MV-4-11 (cell line): ENCODE results near the gene MALRD1.

Experiments used
- DNase-seq: peaks from one replicate; lab custom pipeline; 2025; lab: John Stamatoyannopoulos, UW

The MALRD1 gene

GRCh38 chr10:19048489-19048888 lies at the start of gene MALRD1:
TSS of gene MALRD1 (plus strand) at chr10:19048801. CDS start at chr10:19048939, 138 bp downstream.
- no peak for DNase-seq

- DNase-seq, result no peak
These were observed 45.3 kb upstream of the MALRD1 start for GRCh38 chr10:19003341-19003740.

GRCh38 chr10:19012111-19012510 lies 36.5 kb upstream of the MALRD1 start:
- DNase-seq, result no peak

GRCh38 chr10:19014034-19014433 lies 34.6 kb upstream of the MALRD1 start:
- no peak for DNase-seq

- no peak for DNase-seq
These were observed 34.1 kb upstream of the MALRD1 start for GRCh38 chr10:19014498-19014897.

- DNase-seq, result no peak
These were observed 31.3 kb upstream of the MALRD1 start for GRCh38 chr10:19017116-19017890.

- DNase-seq, result no peak
These were observed 27.4 kb upstream of the MALRD1 start for GRCh38 chr10:19021162-19021561.

GRCh38 chr10:19024611-19025010 lies 24.0 kb upstream of the MALRD1 start:
- DNase-seq, result no peak

- DNase-seq, result no peak
These were observed 16.8 kb upstream of the MALRD1 start for GRCh38 chr10:19031763-19032162.

- no peak for DNase-seq
These were observed 14.9 kb upstream of the MALRD1 start for GRCh38 chr10:19033741-19034140.

- DNase-seq, result no peak
These were observed 7.4 kb upstream of the MALRD1 start for GRCh38 chr10:19041171-19041570.

- DNase-seq, result no peak
These were observed 5.2 kb upstream of the MALRD1 start for GRCh38 chr10:19043431-19043830.

GRCh38 chr10:19046679-19047078 lies 1.9 kb upstream of the MALRD1 start:
- DNase-seq, result no peak

GRCh38 chr10:19048891-19049290 lies 290 bp downstream of the MALRD1 start:
- no peak for DNase-seq

- no peak for DNase-seq
These were observed 966 bp downstream of the MALRD1 start for GRCh38 chr10:19049567-19049966.

- no peak for DNase-seq
These were observed 5.8 kb downstream of the MALRD1 start for GRCh38 chr10:19054289-19054835.

- no peak for DNase-seq
These were observed 9.4 kb downstream of the MALRD1 start for GRCh38 chr10:19058046-19058445.

GRCh38 chr10:19063986-19064385 lies 15.4 kb downstream of the MALRD1 start:
- DNase-seq, result no peak

GRCh38 chr10:19071946-19072345 lies 23.3 kb downstream of the MALRD1 start:
- no peak for DNase-seq

- no peak for DNase-seq
These were observed 28.7 kb downstream of the MALRD1 start for GRCh38 chr10:19077276-19077675.

- no peak for DNase-seq
These were observed 48.0 kb downstream of the MALRD1 start for GRCh38 chr10:19096501-19097073.

- DNase-seq, result no peak
These were observed 48.5 kb downstream of the MALRD1 start for GRCh38 chr10:19097151-19097550.

- DNase-seq, result no peak
These were observed 50.2 kb downstream of the MALRD1 start for GRCh38 chr10:19098803-19099202.

- DNase-seq, result no peak
These were observed 58.8 kb downstream of the MALRD1 start for GRCh38 chr10:19107406-19107805.
